Liver (tissue), 9 donors: ENCODE measurements around the gene GREB1. TPM values are rescaled to one million over a fixed set of nuclear protein-coding genes. Genes with fewer than 3 reads are reported as not detected.

Experiments used
- DNase-seq: peaks from one replicate; pipeline ENCODE4 v3.0.0-alpha.2; 2017; ENCODE audit warnings: low spot score
- H3K27ac ChIP-seq, 2 donors: one replicate each; pipeline ENCODE4 v1.7.0; 2013; ENCODE audit warnings: inconsistent platforms in 2 of 2, low read length in 2 of 2, control low read depth in 1 of 2, low read depth in 1 of 2, mild to moderate bottlenecking in 1 of 2
- H3K27me3 ChIP-seq, 4 donors: one replicate each; pipeline versions ENCODE4 v1.6.1 to v1.7.0; 2013; ENCODE audit warnings: low read length in 3 of 4, inconsistent platforms in 1 of 4, mild to moderate bottlenecking in 1 of 4, moderate library complexity in 1 of 4; ENCODE audit not compliant: control insufficient read depth in 4 of 4, insufficient read depth in 4 of 4
- H3K36me3 ChIP-seq, 4 donors: one replicate each; pipeline versions ENCODE4 v1.6.1 to v1.7.0; 2013; ENCODE audit warnings: low read length in 3 of 4, mild to moderate bottlenecking in 3 of 4, low read depth in 1 of 4, moderate library complexity in 1 of 4; ENCODE audit not compliant: control insufficient read depth in 4 of 4, insufficient read depth in 3 of 4
- H3K4me1 ChIP-seq, 4 donors: one replicate each; pipeline versions ENCODE4 v1.6.1 to v1.7.0; 2013; ENCODE audit warnings: low read length in 3 of 4, mild to moderate bottlenecking in 3 of 4, moderate library complexity in 1 of 4; ENCODE audit not compliant: control insufficient read depth in 4 of 4, insufficient read depth in 4 of 4
- H3K4me3 ChIP-seq, 3 donors: one replicate each; pipeline versions ENCODE4 v1.6.1 to v1.7.0; 2013; ENCODE audit warnings: low read length in 3 of 3, control low read depth in 1 of 3, low read depth in 1 of 3, mild to moderate bottlenecking in 1 of 3
- H3K9ac ChIP-seq, 2 donors: one replicate each; pipeline ENCODE4 v1.7.0; 2013; ENCODE audit warnings: low read length in 2 of 2, mild to moderate bottlenecking in 2 of 2, moderate library complexity in 2 of 2, control low read depth in 1 of 2, low read depth in 1 of 2
- H3K9me3 ChIP-seq, 4 donors: one replicate each; pipeline versions ENCODE4 v1.6.1 to v1.7.0; 2013; ENCODE audit warnings: low read length in 3 of 4; ENCODE audit not compliant: control insufficient read depth in 4 of 4
- FOXA2 ChIP-seq: IDR thresholded peaks from 2 replicates; pipeline ENCODE4 v1.6.1; 2016; ENCODE audit warnings: antibody characterized with exemption
- GABPA ChIP-seq, 2 donors: IDR thresholded peaks in 1 of 2; conservative IDR thresholded peaks in 1 of 2; 2 replicates each; pipeline ENCODE4 v1.6.1; 2016; ENCODE audit warnings: antibody characterized with exemption in 2 of 2, mild to moderate bottlenecking in 1 of 2, moderate library complexity in 1 of 2
- HNF4G ChIP-seq: IDR thresholded peaks from 2 replicates; pipeline ENCODE4 v1.6.1; 2016; ENCODE audit warnings: antibody characterized with exemption
- MAX ChIP-seq: IDR thresholded peaks from 2 replicates; pipeline ENCODE4 v1.6.1; 2016; ENCODE audit warnings: antibody characterized with exemption
- NR2F2 ChIP-seq: IDR thresholded peaks from 2 replicates; pipeline ENCODE4 v1.6.1; 2016; ENCODE audit warnings: antibody characterized with exemption
- RAD21 ChIP-seq, 2 donors: IDR thresholded peaks; 2 replicates each; pipeline ENCODE4 v1.6.1; 2016; ENCODE audit warnings: antibody characterized with exemption in 2 of 2, mild to moderate bottlenecking in 2 of 2
- RXRA ChIP-seq, 2 donors: IDR thresholded peaks; 2 replicates each; pipeline ENCODE4 v1.6.1; 2017 to 2018; ENCODE audit warnings: antibody characterized with exemption in 2 of 2, mild to moderate bottlenecking in 1 of 2
- TAF1 ChIP-seq: conservative IDR thresholded peaks from 2 replicates; pipeline ENCODE4 v1.6.1; 2016; ENCODE audit warnings: antibody characterized with exemption, mild to moderate bottlenecking
- WGBS: extraction: QIAGEN DNeasy Blood & Tissue Kit; methylation state at CpG from one replicate; pipeline ENCODE4 v1.1.7; 2013; 5-methylcytosine and 5-hydroxymethylcytosine counted together
- polyA plus RNA-seq, 2 donors: library from polyadenylated mRNA; stranded (reverse) in 1 of 2; unstranded in 1 of 2; fragments of 200-250 nt in 1 of 2; fragments of >200 nt in 1 of 2; fragmentation: Nextera tagmentation in 1 of 2; extraction: Ambion mirVana in 1 of 2; gene quantifications; one replicate each; pipeline versions ENCODE4 v1.2.1 to v1.2.3, GENCODE V29; 2013 to 2015
- total RNA-seq, 2 donors: library from RNA; depleted of rRNA; stranded (reverse); fragments of >200 nt; gene quantifications; one replicate each; pipeline ENCODE4 v1.2.3, GENCODE V29; 2014
- TF ChIP-seq, protein P1 (sequence below): IDR thresholded peaks from 2 replicates; pipeline ENCODE4 v1.6.1; 2016; ENCODE audit warnings: antibody characterized with exemption
- donor health status: healthy.
- donor health status: healthy.
- donor health status: healthy.
- donor health status: healthy.
- donor health status: healthy.

The GREB1 gene
- total and polyA plus RNA-seq, 4 donors, result 1.0 to 6.3 (median 3.6) TPM

GRCh38 chr2:11551569-11552259 is 17.9 kb downstream of the GREB1 start (continued):
- TF ChIP-seq, protein P1, sequence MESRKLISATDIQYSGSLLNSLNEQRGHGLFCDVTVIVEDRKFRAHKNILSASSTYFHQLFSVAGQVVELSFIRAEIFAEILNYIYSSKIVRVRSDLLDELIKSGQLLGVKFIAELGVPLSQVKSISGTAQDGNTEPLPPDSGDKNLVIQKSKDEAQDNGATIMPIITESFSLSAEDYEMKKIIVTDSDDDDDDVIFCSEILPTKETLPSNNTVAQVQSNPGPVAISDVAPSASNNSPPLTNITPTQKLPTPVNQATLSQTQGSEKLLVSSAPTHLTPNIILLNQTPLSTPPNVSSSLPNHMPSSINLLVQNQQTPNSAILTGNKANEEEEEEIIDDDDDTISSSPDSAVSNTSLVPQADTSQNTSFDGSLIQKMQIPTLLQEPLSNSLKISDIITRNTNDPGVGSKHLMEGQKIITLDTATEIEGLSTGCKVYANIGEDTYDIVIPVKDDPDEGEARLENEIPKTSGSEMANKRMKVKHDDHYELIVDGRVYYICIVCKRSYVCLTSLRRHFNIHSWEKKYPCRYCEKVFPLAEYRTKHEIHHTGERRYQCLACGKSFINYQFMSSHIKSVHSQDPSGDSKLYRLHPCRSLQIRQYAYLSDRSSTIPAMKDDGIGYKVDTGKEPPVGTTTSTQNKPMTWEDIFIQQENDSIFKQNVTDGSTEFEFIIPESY, result no peak
- TF ChIP-seq HNF4G (no peak), TAF1 (no peak)

DNA sequence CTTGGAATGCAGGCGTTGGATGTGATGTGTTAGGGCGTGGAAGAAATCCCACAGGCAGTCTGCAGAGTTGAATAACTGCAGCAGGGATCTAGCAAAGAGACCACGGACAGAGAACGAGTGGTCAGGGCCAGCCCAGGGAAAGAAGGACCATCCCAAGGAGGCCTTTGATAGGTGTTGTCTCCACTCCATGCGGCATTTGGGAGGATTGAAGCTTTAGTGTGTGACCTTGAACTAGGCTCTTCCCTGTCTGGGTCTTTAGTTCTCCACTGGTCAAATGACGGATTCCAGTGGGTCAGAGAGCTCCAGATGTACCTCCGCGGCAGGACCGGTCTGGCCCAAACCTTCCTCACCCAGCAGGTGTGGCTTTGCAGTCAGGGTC is 18.4 kb downstream of the GREB1 start:
- TF ChIP-seq GABPA (IDR thresholded peaks at IDR 0.05 in 1 of 2, conservative IDR thresholded peaks at IDR 0.05 in 1 of 2) (no peak), TAF1 (no peak)
- Histone ChIP-seq H3K27ac (no peak overlapping the region), H3K27me3 (no peaks in the 10 kb centered on the region), H3K9me3 (no peaks in the 10 kb centered on the region), H3K4me1 (peaks cover 0 to 14% (median 6%) of the 10 kb centered on the region in 4 donors), H3K9ac (no peak overlapping the region), H3K4me3 (no peak overlapping the region), H3K36me3 (no peaks in the 10 kb centered on the region)
- whole genome bisulfite sequencing, result 95% methylated on average over 9 of the region's 9 CpGs
- no peak for DNase-seq

- no peak for TF ChIP-seq RAD21 (IDR thresholded peaks at IDR 0.05)
- TF ChIP-seq MAX, result no peak
- TF ChIP-seq NR2F2, result no peak
- TF ChIP-seq GABPA (IDR thresholded peaks at IDR 0.05 in 1 of 2, conservative IDR thresholded peaks at IDR 0.05 in 1 of 2), result no peak
- TF ChIP-seq TAF1, result no peak
- TF ChIP-seq RXRA (IDR thresholded peaks at IDR 0.05), result no peak
- TF ChIP-seq, protein P1, result no peak
- TF ChIP-seq FOXA2, result no peak
- no peak for TF ChIP-seq HNF4G
- DNase-seq, result peak; percentile 22
- H3K4me1 ChIP-seq, result peaks cover 0 to 14% (median 6%) of the 10 kb centered on the region in 4 donors
- no peaks in the 10 kb centered on the region for H3K9me3 ChIP-seq
- no peak overlapping the region for H3K27ac ChIP-seq
- 82% methylated on average over 10 of the region's 10 CpGs for WGBS
- no peak overlapping the region for H3K9ac ChIP-seq
- no peak overlapping the region for H3K4me3 ChIP-seq
- no peaks in the 10 kb centered on the region for H3K36me3 ChIP-seq
- H3K27me3 ChIP-seq, result no peaks in the 10 kb centered on the region
Observed at GRCh38 chr2:11553661-11554398, 20.0 kb downstream of the GREB1 start.

DNA sequence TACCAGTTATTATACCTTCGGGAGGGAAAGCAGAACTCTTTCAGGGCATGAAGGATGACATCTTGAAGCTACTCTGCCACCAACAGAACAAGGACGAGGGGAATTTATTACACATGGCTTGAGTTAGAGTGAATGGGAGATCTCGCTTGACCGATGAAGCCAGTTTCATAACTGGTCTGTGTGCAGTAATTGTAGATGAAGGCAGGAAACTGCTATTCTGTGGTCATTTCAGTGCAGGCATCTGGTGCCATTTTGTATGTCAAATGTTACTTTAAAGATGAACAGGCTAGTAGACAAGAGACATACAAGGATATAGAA is 20.5 kb downstream of the GREB1 start:
- DNase-seq, result no peak

More for the DNA sequence above, 20.5 kb downstream of the GREB1 start:
- Histone ChIP-seq H3K4me3 (no peak overlapping the region), H3K4me1 (peaks cover 0 to 14% (median 6%) of the 10 kb centered on the region in 4 donors), H3K9me3 (no peaks in the 10 kb centered on the region), H3K27ac (no peak overlapping the region), H3K36me3 (no peaks in the 10 kb centered on the region), H3K9ac (no peak overlapping the region), H3K27me3 (no peaks in the 10 kb centered on the region)
- no peak for TF ChIP-seq RXRA (IDR thresholded peaks at IDR 0.05)
- no peak for TF ChIP-seq GABPA (IDR thresholded peaks at IDR 0.05 in 1 of 2, conservative IDR thresholded peaks at IDR 0.05 in 1 of 2)
- WGBS, result 80% methylated on average over 4 of the region's 4 CpGs
